Measurements from ENCODE around the gene NFIC.

NFIC gene

DNA sequence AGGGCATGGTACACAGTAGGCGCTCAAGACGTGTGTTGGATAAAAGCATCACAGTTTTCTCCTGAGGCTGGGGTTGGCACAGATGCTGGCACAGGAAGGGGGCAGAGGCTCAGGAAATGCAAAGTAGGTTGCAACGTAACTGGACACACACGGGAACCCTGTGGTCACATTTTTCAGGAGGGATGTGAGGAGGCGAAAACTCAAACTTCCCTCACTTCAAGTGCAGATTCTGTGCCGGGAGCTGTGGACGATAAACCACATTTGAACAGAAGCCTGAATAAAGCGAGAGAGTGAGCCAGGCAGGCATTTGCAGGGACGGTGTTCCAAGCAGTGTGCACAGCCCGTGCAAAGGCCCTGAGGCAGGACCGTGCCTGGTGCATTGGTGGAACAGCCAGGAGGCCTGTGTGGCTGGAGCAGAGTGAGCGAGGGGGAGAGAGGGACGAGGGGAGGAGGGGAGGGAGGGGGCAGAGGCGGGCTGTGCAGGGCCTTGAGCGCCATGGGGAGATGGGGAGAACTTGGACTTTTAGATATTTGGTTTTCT is 40.3 kb downstream of the NFIC start:
- in situ Hi-C loops (cut with HindIII; ENCODE audit: low sequenced_read_pairs) = loop anchor here (10.0 kb wide), 1 partner anchor 82 kb away; no protein-coding TSS in a partner anchor
- H3K4me3 ChIP-seq (ENCODE audit: low read depth, low read length) = no peak overlapping the region
- DNase-seq (ENCODE audit: low read depth) = no peak
- TF ChIP-seq, protein P1, sequence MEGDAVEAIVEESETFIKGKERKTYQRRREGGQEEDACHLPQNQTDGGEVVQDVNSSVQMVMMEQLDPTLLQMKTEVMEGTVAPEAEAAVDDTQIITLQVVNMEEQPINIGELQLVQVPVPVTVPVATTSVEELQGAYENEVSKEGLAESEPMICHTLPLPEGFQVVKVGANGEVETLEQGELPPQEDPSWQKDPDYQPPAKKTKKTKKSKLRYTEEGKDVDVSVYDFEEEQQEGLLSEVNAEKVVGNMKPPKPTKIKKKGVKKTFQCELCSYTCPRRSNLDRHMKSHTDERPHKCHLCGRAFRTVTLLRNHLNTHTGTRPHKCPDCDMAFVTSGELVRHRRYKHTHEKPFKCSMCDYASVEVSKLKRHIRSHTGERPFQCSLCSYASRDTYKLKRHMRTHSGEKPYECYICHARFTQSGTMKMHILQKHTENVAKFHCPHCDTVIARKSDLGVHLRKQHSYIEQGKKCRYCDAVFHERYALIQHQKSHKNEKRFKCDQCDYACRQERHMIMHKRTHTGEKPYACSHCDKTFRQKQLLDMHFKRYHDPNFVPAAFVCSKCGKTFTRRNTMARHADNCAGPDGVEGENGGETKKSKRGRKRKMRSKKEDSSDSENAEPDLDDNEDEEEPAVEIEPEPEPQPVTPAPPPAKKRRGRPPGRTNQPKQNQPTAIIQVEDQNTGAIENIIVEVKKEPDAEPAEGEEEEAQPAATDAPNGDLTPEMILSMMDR (IDR thresholded peaks at IDR 0.05; ENCODE audit: low read depth, low read length, missing control alignments) = no peak

DNA sequence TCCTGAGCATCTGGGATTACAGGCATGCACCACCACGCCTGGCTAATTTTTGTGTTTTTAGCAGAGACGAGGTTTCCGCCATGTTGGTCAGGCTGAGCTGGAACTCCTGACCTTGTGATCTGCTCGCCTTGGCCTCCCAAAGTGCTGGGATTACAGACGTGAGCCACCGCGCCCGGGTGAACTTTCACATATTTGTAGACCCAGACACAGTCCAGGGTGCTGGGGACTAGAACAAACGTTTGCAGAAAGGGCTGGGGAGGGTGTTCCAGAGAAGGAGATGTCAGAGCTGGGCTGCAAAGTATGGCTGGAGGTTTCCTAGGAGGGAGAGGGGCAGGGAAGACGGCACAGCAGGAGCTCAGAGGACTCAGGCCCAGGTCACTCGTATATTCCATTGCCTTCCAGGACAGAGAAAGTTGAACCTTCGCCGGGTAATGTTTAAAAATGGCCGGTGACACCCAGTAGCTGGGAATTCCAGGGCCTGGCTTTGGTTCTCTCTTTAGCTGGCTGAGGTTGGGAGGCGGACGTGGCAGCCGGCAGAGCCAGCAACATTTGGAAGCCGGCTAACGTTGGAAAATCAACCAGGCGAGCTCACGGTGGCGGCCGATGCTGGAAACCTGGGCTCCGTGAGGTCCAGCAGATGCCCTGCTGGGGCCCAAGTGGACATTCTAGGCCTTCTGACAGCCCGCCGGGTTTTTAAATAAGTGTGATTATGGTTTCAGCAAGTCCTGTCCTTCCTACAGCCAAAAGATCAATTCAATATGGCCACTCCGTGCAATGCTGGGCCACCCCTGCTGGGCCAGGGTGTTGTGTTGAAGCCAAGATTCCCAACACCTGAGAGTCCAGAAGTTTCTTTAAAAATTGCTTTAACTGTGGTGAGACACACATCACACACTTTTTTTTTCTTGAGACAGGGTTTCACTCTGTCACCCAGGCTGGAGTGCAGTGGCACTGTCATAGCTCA is 41.5 kb downstream of the NFIC start:
- peak; percentile 51 for DNase-seq (ENCODE audit: low read depth)
- H3K4me3 ChIP-seq (ENCODE audit: low read depth, low read length) = no peak overlapping the region
- TF ChIP-seq, protein P1 (IDR thresholded peaks at IDR 0.05; ENCODE audit: low read depth, low read length, missing control alignments) = no peak
- in situ Hi-C loops (cut with HindIII; ENCODE audit: low sequenced_read_pairs) = loop anchor here (10.0 kb wide), 1 partner anchor 83 kb away; no protein-coding TSS in a partner anchor

DNA sequence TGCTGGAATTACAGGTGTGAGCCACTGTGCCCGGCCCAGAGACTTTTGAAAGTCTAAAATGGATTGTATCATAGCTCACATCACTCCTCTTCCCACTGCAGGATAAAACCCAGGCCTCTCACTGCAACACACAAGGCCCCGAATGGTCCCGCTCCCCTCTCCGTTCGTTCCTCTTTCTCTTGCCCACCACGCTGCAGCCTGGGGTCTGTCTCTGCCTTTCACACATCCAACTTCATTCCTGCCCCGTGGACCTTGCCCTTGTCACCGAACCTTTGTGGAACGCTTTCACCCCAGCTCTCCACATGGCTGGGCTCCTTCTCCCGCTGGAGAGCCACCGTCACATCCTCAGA is 42.6 kb downstream of the NFIC start:
- TF ChIP-seq, protein P1 (IDR thresholded peaks at IDR 0.05; ENCODE audit: low read depth, low read length, missing control alignments) = no peak
- H3K4me3 ChIP-seq (ENCODE audit: low read depth, low read length) = no peak overlapping the region
- in situ Hi-C loops (cut with HindIII; ENCODE audit: low sequenced_read_pairs) = loop anchor here (10.0 kb wide), 1 partner anchor 84 kb away; no protein-coding TSS in a partner anchor
- no peak for DNase-seq (ENCODE audit: low read depth)

DNA sequence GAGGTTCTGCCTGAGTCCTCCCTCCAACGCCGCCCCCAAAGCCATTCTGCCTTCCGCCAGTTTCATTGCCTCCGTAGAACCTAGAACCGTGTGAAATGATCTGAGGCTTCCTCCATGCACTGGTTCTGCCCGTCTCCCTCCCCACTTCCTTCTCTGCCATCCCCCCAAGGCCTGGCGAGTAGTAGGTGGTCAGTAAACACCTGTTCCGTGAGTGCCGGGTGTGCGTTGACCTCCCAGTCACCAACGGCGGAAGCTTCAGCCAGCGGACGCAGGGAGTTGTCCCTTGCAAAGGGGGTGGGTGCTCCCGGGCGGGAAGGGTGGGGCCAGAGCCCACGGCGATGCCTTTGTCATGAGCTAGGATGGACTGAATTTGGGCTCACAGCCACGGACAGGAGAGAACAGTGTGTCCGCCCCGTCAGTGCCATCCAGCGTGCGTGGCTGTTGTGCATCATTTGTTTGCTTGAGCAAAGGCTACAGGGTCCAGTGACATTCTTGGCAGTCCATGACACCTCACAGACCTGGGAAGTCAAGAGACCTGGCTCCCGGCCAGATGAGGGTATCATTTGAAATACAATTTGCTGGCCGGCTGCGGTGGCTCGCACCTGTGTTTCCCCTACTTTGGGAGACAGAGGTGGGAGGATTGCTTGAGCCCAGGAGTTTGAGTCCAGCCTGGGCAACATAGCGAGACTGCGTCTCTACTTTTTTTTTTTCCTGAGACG is 43.1 kb downstream of the NFIC start:
- TF ChIP-seq, protein P1 (IDR thresholded peaks at IDR 0.05; ENCODE audit: low read depth, low read length, missing control alignments) = no peak
- H3K4me3 ChIP-seq (ENCODE audit: low read depth, low read length) = no peak overlapping the region
- in situ Hi-C loops (cut with HindIII; ENCODE audit: low sequenced_read_pairs) = loop anchor here (10.0 kb wide), 1 partner anchor 85 kb away; no protein-coding TSS in a partner anchor
- DNase-seq (ENCODE audit: low read depth) = no peak

DNA sequence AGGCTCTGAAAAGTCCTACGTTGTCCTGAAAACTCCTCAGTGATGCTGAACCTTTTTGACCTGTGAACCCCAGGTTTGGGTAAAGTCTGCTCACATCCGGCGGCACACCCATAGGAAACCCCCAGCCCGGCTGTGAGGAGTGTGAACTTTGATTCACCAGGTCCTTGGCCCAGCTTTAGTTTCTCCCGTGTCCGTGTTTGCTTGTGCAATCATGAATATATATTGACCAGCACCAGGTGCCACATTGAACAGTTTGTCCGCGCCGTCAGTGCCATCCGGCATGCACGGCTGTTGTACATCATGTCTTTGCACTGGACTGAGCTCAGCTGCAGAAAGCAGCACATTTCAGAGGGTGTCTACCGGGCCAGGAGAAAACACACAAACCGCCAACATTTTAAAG is 45.3 kb downstream of the NFIC start:
- in situ Hi-C loops (cut with HindIII; ENCODE audit: low sequenced_read_pairs) = no loop called here
- H3K4me3 ChIP-seq (ENCODE audit: low read depth, low read length) = no peak overlapping the region
- TF ChIP-seq, protein P1 (IDR thresholded peaks at IDR 0.05; ENCODE audit: low read depth, low read length, missing control alignments) = no peak
- DNase-seq (ENCODE audit: low read depth) = no peak

DNA sequence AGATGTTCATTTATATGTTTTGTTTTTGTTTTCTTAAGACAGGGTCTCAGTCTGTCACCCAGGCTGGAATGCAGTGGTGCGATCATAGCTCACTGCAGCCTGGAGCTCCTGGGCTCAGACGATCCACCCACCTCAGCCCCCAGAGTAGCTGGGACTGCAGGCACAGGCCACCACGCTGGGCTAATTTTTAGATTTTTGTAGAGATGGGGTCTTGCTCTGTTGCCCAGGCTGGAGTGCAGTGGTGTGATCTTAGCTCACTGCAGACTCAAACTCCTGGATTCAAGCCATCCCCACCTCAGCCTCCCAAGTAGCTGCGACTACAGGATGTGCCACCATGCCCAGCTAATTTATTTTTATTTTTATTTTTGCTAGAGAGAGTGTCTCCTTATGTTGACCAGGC is 45.7 kb downstream of the NFIC start:
- TF ChIP-seq, protein P1 (IDR thresholded peaks at IDR 0.05; ENCODE audit: low read depth, low read length, missing control alignments) = no peak
- no peak overlapping the region for H3K4me3 ChIP-seq (ENCODE audit: low read depth, low read length)
- in situ Hi-C loops (cut with HindIII; ENCODE audit: low sequenced_read_pairs) = no loop called here
- DNase-seq (ENCODE audit: low read depth) = no peak

All from astrocyte of the cerebellum (primary cell).